ENCODE measurements around the gene ATXN3.

Gene ATXN3

DNA sequence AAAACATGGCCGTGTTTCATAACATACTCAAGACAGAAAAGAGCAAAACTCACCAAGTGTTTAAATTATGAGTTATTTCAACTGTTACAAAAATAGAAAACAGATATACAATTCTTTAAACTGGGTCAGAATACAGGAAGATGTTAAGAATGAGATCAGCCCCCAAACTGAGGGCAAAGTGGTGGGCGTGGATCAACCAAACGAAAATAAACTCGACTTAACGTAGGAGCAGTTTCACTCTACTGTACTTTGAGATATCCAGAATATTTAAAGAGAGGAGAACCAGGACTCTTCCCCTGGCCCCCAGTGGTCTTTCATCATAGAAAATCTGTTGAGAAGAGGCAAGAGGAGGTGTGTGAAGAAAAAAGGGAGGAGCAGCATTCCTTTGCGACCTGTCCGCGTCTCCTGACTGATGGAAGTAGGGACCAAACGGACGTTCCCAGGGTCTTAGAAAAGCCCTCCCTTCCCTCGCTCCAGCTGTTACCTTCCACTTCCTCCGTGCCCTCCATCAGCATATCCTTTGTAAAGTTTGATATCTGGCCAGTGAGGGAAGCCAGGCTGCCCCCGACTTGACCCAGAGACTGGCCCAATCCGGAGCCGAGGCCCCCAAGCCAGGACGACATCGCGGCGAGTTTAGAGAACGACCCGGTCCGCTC, 67.2 kb downstream of the ATXN3 start:
- FAIRE-seq = no peak
- DNase-seq (ENCODE audit: insufficient read length, low spot score) = no peak

DNA sequence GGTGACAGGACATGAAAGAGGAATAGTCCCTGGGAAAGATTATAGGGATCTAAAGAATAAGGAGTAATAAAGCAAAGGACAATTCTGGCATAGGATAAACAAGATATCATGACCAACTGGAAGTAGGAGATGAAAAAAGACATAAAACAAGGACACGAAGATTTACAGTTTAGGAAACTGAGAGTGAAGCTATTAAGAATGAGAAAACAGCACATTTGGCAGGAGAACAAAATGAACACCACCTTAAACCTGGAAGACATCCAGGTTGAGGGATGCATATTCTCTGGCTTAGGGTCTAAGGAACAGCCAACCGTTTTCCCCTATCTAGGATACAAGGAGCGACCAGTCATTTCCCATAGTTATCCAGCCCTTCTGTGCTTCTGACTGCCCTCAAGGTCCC, 68.4 kb downstream of the ATXN3 start:
- TF ChIP-seq POLR2AphosphoS5 (IDR thresholded peaks at IDR 0.05; ENCODE audit: low read depth, low read length) (no peak), PAX5 (IDR thresholded peaks at IDR 0.05; ENCODE audit: insufficient read depth, low read length, severe bottlenecking) (no peak), SPI1 (IDR thresholded peaks at IDR 0.05; ENCODE audit: low read depth, low read length) (no peak), TAF1 (IDR thresholded peaks at IDR 0.05; ENCODE audit: low read depth, low read length) (no peak), POLR2A (IDR thresholded peaks at IDR 0.05; ENCODE audit: low read depth, low read length) (no peak), POU2F2 (IDR thresholded peaks at IDR 0.05; ENCODE audit: low read depth, low read length) (no peak)
- DNase-seq (ENCODE audit: insufficient read length, low spot score) = no peak
- no peak for FAIRE-seq

More for the DNA sequence above, 67.2 kb downstream of the ATXN3 start:
- TF ChIP-seq PAX5 (IDR thresholded peaks at IDR 0.05; ENCODE audit: insufficient read depth, low read length, severe bottlenecking) = no peak

DNA sequence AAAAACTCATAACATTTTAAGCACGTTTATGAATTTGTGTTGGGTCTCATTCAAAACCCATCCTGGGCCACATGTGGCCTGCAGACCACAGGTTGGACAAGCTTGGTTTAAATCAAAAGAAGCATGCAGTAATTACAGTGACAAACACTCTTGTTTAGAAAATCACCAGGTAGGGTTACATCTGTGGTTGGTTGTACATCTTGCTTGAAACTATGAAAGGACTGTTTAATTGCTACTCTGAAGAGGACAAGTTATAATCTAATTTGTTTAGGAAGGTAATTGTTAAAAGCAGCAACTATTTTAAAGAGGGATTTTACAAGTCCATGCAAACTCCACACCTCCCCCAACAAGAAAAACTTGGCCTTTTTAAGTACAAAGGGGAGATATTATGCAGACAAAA, 70.5 kb downstream of the ATXN3 start:
- no peak for TF ChIP-seq POLR2AphosphoS5 (IDR thresholded peaks at IDR 0.05; ENCODE audit: low read depth, low read length)
- no peak for TF ChIP-seq POLR2A (IDR thresholded peaks at IDR 0.05; ENCODE audit: low read depth, low read length)
- no peak for TF ChIP-seq POU2F2 (IDR thresholded peaks at IDR 0.05; ENCODE audit: low read depth, low read length)
- no peak for TF ChIP-seq TAF1 (IDR thresholded peaks at IDR 0.05; ENCODE audit: low read depth, low read length)
- no peak for TF ChIP-seq PAX5 (IDR thresholded peaks at IDR 0.05; ENCODE audit: insufficient read depth, low read length, severe bottlenecking)
- no peak for TF ChIP-seq SPI1 (IDR thresholded peaks at IDR 0.05; ENCODE audit: low read depth, low read length)
- FAIRE-seq (no peak), DNase-seq (ENCODE audit: insufficient read length, low spot score) (no peak)

DNA sequence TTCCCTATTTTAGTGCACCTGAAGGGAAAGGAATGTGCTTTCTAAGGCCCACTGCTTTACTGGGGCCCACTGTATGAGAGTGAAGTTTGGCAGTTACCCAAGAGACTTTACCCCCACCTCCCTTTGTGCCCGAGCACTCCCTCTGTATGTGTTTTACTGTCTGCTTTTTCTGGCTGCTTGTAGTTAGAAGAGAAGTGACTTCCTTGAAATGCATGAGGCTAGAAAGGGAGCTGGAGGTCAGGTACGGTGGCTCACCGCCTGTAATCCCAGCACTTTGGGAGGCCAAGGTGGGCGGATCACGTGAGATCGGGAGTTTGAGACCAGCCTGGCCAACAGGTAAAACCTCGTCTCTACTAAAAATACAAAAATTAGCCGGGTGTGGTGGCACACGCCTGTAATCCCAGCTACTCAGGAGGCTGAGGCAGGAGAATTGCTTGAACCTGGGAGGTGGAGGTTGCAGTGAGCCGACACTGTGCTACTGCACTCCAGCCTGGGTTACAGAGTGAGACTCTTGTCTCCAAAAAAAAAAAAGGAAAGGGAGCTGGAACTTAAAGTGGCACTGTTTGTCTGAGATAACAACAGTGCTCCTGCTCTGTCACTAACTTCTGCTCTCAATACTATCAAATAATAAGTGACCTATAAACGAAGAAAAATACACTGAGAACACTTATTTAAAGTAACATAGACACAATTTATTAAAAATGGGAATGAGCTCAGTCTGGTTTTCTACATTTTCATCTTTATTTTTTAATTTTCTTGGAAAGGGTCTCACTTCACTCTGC, 72.3 kb downstream of the ATXN3 start:
- FAIRE-seq (no peak), DNase-seq (ENCODE audit: insufficient read length, low spot score) (no peak)
- TF ChIP-seq POLR2AphosphoS5 (IDR thresholded peaks at IDR 0.05; ENCODE audit: low read depth, low read length) (no peak), TAF1 (IDR thresholded peaks at IDR 0.05; ENCODE audit: low read depth, low read length) (no peak), PAX5 (IDR thresholded peaks at IDR 0.05; ENCODE audit: insufficient read depth, low read length, severe bottlenecking) (no peak), SPI1 (IDR thresholded peaks at IDR 0.05; ENCODE audit: low read depth, low read length) (no peak), POU2F2 (IDR thresholded peaks at IDR 0.05; ENCODE audit: low read depth, low read length) (no peak), POLR2A (IDR thresholded peaks at IDR 0.05; ENCODE audit: low read depth, low read length) (no peak)

DNA sequence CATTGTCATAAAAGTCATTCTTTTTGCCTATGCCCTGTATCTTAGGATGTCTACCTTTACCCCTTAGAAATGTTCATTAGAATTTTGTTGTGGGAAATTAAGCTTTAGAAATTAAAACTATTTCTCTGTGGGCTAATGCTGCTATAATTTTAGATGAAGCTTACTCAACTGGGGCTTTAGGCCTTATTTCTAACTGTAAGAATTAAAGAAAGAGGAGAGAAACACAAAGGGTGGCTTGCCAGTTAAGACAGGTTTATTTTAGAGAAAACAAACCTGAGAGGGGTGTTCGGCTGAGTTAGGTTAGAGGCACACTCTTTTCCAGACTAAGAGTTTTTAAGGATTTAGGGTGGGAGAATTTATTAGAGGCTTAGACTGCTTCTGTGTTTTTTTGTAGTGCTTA, 72.9 kb downstream of the ATXN3 start:
- DNase-seq (ENCODE audit: insufficient read length, low spot score) = no peak
- FAIRE-seq = no peak
- TF ChIP-seq TAF1 (IDR thresholded peaks at IDR 0.05; ENCODE audit: low read depth, low read length) (no peak), POLR2AphosphoS5 (IDR thresholded peaks at IDR 0.05; ENCODE audit: low read depth, low read length) (no peak), PAX5 (IDR thresholded peaks at IDR 0.05; ENCODE audit: insufficient read depth, low read length, severe bottlenecking) (no peak), POLR2A (IDR thresholded peaks at IDR 0.05; ENCODE audit: low read depth, low read length) (no peak), SPI1 (IDR thresholded peaks at IDR 0.05; ENCODE audit: low read depth, low read length) (no peak), POU2F2 (IDR thresholded peaks at IDR 0.05; ENCODE audit: low read depth, low read length) (no peak)

DNA sequence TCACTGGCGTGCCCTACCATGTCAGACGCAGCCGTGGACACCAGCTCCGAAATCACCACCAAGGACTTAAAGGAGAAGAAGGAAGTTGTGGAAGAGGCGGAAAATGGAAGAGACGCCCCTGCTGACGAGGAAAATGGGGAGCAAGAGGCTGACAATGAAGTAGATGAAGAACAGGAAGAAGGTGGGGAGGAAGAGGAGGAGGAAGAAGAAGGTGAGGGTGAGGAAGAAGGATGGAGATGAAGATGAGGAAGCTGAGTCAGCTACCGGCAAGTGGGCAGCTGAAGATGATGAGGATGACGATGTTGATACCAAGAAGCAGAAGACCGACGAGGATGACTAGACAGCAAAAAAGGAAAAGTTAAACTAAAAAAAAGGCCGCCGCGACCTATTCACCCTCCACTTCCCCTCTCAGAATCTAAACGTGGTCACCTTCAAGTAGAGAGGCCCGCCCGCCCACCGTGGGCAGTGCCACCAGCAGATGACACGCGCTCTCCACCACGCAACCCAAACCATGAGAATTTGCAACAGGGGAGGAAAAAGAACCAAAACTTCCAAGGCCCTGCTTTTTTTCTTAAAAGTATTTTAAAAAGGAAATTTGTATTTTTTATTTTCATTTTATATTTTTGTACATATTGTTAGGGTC, 79.7 kb downstream of the ATXN3 start:
- peak; percentile 48 for FAIRE-seq
- TF ChIP-seq TAF1 (IDR thresholded peaks at IDR 0.05; ENCODE audit: low read depth, low read length) (no peak), POLR2A (IDR thresholded peaks at IDR 0.05; ENCODE audit: low read depth, low read length) (no peak), POLR2AphosphoS5 (IDR thresholded peaks at IDR 0.05; ENCODE audit: low read depth, low read length) (no peak), POU2F2 (IDR thresholded peaks at IDR 0.05; ENCODE audit: low read depth, low read length) (no peak), SPI1 (IDR thresholded peaks at IDR 0.05; ENCODE audit: low read depth, low read length) (no peak), PAX5 (IDR thresholded peaks at IDR 0.05; ENCODE audit: insufficient read depth, low read length, severe bottlenecking) (no peak)
- DNase-seq (ENCODE audit: insufficient read length, low spot score) = no peak

DNA sequence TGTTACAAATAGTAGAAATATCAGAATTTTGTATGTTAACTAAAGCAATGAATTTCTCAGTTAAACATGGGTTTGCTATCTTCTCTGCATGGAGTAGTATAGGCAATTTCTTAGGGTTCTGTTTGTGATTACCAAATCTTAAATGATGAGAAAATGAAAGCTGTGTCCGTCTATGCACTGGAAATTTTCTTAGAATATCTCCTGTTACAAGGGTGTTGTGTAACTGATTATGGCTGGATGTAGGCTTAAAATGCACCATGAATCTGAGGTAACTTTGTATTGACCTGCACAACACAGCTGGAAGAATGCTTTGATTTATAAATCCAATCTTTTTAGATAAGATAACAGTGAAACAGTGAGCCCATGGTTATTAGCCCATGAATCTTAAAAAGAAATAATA, 84.3 kb downstream of the ATXN3 start:
- FAIRE-seq = no peak
- no peak for DNase-seq (ENCODE audit: insufficient read length, low spot score)
- TF ChIP-seq POLR2A (IDR thresholded peaks at IDR 0.05; ENCODE audit: low read depth, low read length) (no peak), POLR2AphosphoS5 (IDR thresholded peaks at IDR 0.05; ENCODE audit: low read depth, low read length) (no peak), SPI1 (IDR thresholded peaks at IDR 0.05; ENCODE audit: low read depth, low read length) (no peak), POU2F2 (IDR thresholded peaks at IDR 0.05; ENCODE audit: low read depth, low read length) (no peak), PAX5 (IDR thresholded peaks at IDR 0.05; ENCODE audit: insufficient read depth, low read length, severe bottlenecking) (no peak), TAF1 (IDR thresholded peaks at IDR 0.05; ENCODE audit: low read depth, low read length) (no peak)

DNA sequence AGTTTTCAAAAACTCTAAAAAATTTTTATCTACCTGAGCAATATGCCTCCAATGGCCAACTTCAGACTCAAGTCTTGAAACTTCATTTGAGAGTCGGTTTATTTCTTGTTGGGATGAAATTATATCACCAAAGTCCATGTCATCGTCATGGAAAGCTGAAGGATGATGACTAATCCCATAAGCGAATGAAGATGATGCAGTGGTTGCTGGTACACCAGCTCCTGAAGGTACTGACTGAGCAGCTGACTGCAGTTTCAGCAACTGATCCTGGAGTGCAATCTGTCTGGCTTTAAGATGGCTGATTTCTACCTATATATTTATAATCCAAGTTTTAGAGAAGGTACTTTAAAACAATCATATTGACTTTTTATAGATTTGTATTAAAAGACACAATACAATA, 84.9 kb downstream of the ATXN3 start:
- FAIRE-seq (no peak), DNase-seq (ENCODE audit: insufficient read length, low spot score) (no peak)
- TF ChIP-seq TAF1 (IDR thresholded peaks at IDR 0.05; ENCODE audit: low read depth, low read length) (no peak), POLR2A (IDR thresholded peaks at IDR 0.05; ENCODE audit: low read depth, low read length) (no peak), POLR2AphosphoS5 (IDR thresholded peaks at IDR 0.05; ENCODE audit: low read depth, low read length) (no peak), POU2F2 (IDR thresholded peaks at IDR 0.05; ENCODE audit: low read depth, low read length) (no peak), PAX5 (IDR thresholded peaks at IDR 0.05; ENCODE audit: insufficient read depth, low read length, severe bottlenecking) (no peak), SPI1 (IDR thresholded peaks at IDR 0.05; ENCODE audit: low read depth, low read length) (no peak)

DNA sequence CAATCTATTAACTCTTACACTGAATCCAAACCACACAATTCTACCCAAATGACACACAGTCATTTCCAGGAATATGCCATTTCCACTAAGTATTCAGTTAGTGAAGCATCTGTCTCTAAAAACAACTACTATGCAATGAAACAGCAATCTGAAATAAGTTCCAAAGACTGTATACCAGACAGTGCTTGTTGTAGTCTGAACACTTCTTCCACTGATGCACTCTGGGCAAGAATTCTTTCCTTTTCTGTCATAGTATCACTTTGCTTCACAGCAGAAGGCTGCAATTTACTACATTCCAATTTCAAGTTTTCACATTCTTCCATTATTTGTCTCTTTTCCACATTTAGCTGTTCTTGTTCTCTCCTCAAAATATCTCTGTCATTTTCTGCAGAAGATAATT, 92.3 kb downstream of the ATXN3 start:
- FAIRE-seq (no peak), DNase-seq (ENCODE audit: insufficient read length, low spot score) (no peak)
- TF ChIP-seq TAF1 (IDR thresholded peaks at IDR 0.05; ENCODE audit: low read depth, low read length) = no peak
- no peak for TF ChIP-seq POU2F2 (IDR thresholded peaks at IDR 0.05; ENCODE audit: low read depth, low read length)
